Activated CD4-positive, alpha-beta T cell treated with anti-CD3 and anti-CD28 coated beads, Interleukin-2, amount 50 U/mL, for 24 hours (primary cell): ENCODE measurements around the gene NEUROG2.
"Not testable (repeated sequence)": the region's sequence is repeated elsewhere in the genome, so short reads cannot be mapped to it uniquely, and the experiment has no call there.

Experiments used
- DNase-seq, 2 donors: peaks; one replicate each; pipeline ENCODE4 v3.0.0-alpha.2; 2020; ENCODE audit warnings: low read depth in 1 of 2, low spot score in 1 of 2

The NEUROG2 gene

DNA sequence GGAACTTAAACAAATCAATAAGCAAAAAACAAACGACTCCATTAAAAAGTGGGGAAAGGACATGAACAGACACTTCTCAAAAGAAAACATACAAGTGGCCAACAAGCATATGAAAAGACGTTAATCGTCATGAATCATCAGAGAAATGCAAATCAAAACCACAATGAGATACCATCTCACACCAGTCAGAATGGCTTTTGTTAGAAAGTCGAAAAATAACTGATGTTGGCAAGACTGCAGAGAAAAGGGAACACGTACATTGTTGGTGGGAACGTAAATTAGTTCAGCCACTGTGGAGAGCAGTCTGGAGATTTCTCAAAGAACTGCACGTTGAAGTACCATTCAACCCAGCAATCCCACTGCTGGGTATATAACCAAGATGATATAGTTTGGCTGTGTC lies 23.7 kb downstream of the NEUROG2 start:
- no peak for DNase-seq

DNA sequence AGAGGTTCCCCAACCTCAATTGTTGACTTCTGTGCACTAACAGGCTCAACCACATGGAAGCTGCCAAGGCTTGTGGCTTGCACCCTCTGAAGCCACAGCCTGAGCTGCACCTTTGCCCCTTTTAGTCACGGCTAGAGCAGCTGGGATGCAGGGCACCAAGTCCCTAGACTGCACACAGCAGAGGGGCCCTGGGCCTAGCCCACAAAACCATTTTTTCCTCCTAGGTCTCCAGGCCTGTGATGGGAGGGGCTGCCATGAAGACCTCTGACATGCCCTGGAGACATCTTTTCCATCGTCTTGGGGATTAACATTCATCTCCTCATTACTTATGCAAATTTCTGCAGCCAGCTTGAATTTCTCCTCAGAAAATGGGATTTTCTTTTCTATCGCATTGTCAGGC lies 25.2 kb downstream of the NEUROG2 start:
- not testable (repeated sequence) for DNase-seq

DNA sequence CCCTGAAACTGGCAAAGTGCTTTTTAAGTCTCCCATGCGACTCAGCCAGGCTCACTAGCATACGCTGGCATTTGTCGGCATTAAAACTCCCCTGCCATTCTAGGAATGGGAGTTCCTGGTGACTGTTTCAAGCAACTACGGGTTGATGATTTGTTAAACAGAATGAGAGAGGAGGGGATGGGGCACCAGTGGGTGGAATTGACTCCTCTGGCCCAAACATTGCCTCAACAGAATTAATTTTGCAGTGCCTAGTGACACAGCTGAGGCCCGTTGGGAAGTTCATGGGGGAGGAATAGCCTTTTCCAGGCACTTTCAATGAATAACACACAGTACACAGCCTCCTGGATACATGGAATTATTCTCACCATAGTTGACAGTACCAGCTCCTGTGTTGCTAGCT lies 30.1 kb downstream of the NEUROG2 start:
- no peak for DNase-seq

DNA sequence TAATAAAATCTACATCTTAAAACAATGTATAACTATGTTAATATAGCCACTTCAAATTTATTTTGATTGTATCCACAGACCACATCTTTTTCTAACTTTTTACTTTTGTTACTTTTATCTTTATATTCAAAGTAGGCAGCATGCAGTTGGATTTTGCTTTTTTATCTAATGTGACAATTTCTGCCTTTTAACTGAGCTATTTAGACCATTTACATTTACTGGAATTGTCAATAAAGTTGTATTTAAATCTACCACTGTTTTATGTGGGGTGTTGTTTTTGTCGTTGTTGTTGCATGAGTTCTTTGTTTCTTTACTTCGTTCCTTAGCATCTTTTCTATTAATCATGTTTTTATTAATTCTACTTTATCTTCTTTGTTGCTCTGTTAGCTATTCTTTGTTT lies 42.0 kb downstream of the NEUROG2 start:
- DNase-seq, result no peak

DNA sequence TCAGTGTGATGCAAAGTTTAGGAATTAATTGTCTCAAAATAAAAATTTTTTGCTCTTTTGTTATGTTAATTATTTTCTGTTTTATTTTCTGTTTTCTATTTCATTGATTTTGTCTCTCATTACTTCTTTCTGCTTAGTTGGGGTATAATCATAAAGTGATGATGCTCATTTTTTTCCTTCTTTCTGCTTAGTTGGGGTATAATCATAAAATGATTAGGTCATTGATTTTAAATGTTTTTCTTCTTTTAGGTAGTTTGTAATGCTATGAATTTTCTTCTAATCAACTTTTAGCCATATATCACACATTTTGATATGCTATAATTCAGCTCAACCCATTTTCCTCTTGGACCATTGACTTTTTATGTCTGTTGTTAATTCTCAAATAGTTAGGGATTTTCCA lies 43.7 kb downstream of the NEUROG2 start:
- no peak for DNase-seq
